ENCODE measurements around the gene MRPS30.
"Not testable (repeated sequence)": the region's sequence is repeated elsewhere in the genome, so short reads cannot be mapped to it uniquely, and the experiment has no call there.

Gene MRPS30

DNA sequence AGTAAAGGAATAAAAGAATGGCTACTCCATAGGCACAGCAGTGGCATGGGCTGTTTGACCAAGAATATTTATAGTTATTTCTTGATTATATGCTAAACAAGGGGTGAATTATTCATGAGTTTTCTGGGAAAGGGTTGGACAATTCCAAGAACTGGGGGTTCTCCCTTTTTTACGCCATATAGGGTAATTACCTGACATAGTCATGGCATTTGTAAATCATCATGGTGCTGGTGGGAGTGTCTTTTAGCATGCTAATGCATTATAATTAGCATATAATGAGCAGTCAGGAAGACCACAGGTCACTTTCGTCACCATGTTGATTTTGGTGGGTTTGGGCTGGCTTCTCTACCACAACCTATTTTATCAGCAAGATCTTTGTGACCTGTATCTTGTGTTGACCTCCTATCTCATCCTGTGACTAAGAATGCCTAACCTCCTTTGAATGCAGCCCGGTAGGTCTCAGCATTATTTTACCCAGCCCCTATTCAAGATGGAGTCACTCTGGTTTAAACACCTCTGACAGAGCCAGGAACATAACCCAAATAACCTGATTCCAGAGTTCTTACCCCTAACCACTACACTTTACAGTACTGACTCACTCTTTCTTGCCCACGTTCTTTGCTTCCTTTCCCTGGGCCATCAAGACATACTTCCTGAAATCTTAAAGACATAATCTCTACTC is 25.0 kb upstream of the MRPS30 start:
- Histone ChIP-seq H3K36me3 (replicated peaks; ENCODE audit: low read depth, low read length) (no peaks in the 10 kb centered on the region), H3K4me1 (ENCODE audit: low read length) (no peaks in the 10 kb centered on the region), H2AFZ (ENCODE audit: low read depth, low read length) (no peak overlapping the region), H3K4me2 (ENCODE audit: low read length) (no peak overlapping the region), H4K20me1 (ENCODE audit: insufficient read depth, low read length) (no peaks in the 10 kb centered on the region), H3K27me3 (ENCODE audit: low read depth, low read length) (no peaks in the 10 kb centered on the region), H3K4me3 (ENCODE audit: low read length) (no peak overlapping the region), H3K79me2 (ENCODE audit: low read length) (no peaks in the 10 kb centered on the region), H3K9me3 (ENCODE audit: insufficient read depth, low read length) (no peaks in the 10 kb centered on the region), H3K27ac (ENCODE audit: low read length) (no peak overlapping the region), H3K9ac (ENCODE audit: low read length) (no peak overlapping the region)
- no peak for TF ChIP-seq EZH2phosphoT487 (IDR thresholded peaks at IDR 0.05; ENCODE audit: low read depth)
- TF ChIP-seq, protein P1, sequence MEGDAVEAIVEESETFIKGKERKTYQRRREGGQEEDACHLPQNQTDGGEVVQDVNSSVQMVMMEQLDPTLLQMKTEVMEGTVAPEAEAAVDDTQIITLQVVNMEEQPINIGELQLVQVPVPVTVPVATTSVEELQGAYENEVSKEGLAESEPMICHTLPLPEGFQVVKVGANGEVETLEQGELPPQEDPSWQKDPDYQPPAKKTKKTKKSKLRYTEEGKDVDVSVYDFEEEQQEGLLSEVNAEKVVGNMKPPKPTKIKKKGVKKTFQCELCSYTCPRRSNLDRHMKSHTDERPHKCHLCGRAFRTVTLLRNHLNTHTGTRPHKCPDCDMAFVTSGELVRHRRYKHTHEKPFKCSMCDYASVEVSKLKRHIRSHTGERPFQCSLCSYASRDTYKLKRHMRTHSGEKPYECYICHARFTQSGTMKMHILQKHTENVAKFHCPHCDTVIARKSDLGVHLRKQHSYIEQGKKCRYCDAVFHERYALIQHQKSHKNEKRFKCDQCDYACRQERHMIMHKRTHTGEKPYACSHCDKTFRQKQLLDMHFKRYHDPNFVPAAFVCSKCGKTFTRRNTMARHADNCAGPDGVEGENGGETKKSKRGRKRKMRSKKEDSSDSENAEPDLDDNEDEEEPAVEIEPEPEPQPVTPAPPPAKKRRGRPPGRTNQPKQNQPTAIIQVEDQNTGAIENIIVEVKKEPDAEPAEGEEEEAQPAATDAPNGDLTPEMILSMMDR (IDR thresholded peaks at IDR 0.05; ENCODE audit: low read depth, low read length): no peak

DNA sequence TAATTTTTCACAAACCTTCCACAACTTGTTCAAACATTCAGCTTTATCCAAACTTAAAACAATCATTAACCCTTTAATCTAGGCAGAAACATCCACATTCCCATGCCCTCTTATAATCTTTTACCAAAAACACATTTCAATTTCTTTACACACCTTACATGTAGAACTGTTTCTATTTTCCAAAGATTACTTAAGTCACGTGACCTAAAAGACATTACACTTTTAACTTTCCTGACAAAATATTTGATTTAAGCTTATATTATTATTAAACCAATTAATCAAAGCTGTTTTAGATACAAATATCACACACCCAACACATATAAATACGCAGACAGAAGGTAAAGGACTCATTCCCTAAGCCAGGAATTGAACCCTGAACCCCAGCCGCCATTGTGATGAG is 21.0 kb upstream of the MRPS30 start:
- H3K9me3 ChIP-seq (ENCODE audit: insufficient read depth, low read length): no peaks in the 10 kb centered on the region
- no peaks in the 10 kb centered on the region for H3K4me1 ChIP-seq (ENCODE audit: low read length)
- no peak overlapping the region for H3K4me3 ChIP-seq (ENCODE audit: low read length)
- H3K9ac ChIP-seq (ENCODE audit: low read length): no peak overlapping the region
- no peak for TF ChIP-seq EZH2phosphoT487 (IDR thresholded peaks at IDR 0.05; ENCODE audit: low read depth)
- TF ChIP-seq, protein P1 (IDR thresholded peaks at IDR 0.05; ENCODE audit: low read depth, low read length): no peak
- no peak overlapping the region for H3K4me2 ChIP-seq (ENCODE audit: low read length)
- no peak overlapping the region for H2AFZ ChIP-seq (ENCODE audit: low read depth, low read length)
- H3K36me3 ChIP-seq (replicated peaks; ENCODE audit: low read depth, low read length): no peaks in the 10 kb centered on the region
- no peaks in the 10 kb centered on the region for H3K27me3 ChIP-seq (ENCODE audit: low read depth, low read length)
- no peaks in the 10 kb centered on the region for H4K20me1 ChIP-seq (ENCODE audit: insufficient read depth, low read length)
- H3K27ac ChIP-seq (ENCODE audit: low read length): no peak overlapping the region
- H3K79me2 ChIP-seq (ENCODE audit: low read length): no peaks in the 10 kb centered on the region

- H3K4me2 ChIP-seq (ENCODE audit: low read length); H3K9ac ChIP-seq (ENCODE audit: low read length); H3K36me3 ChIP-seq (replicated peaks; ENCODE audit: low read depth, low read length); H2AFZ ChIP-seq (ENCODE audit: low read depth, low read length); H3K79me2 ChIP-seq (ENCODE audit: low read length); H3K9me3 ChIP-seq (ENCODE audit: insufficient read depth, low read length); H3K4me1 ChIP-seq (ENCODE audit: low read length); H3K27ac ChIP-seq (ENCODE audit: low read length); H4K20me1 ChIP-seq (ENCODE audit: insufficient read depth, low read length); H3K27me3 ChIP-seq (ENCODE audit: low read depth, low read length); H3K4me3 ChIP-seq (ENCODE audit: low read length): not testable (repeated sequence)
These were observed 19.3 kb upstream of the MRPS30 start for GRCh38 chr5:44789372-44789995.

DNA sequence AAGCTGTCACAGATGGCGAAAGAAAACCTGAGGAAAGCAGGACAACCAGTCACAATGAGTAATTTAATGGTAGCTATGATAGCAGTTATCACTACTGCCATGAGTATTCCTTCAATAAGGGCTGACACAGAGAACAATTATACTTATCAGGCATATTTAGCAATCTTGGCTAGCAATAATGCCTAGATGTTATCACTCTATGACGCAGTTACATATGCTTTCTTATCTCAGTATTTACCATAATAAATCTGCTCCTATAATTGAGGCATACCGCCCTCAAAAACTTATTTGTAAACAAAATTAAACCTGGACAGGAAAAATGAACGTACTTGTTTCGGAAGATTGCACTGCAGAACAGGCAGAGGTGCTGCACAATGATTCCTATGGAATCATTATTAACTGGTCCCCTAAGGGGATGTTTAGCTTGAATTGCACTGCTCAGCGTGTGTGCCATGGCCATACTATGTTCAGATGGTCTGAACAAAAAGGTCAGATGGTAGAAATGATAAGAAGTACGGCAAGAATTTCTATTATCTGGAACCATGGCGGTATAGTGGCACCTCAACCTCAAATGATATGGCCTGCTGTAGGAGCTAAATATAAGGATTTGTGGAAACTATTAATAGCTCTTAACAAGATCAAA is 16.6 kb upstream of the MRPS30 start:
- H2AFZ ChIP-seq (ENCODE audit: low read depth, low read length); H3K9me3 ChIP-seq (ENCODE audit: insufficient read depth, low read length); H3K4me2 ChIP-seq (ENCODE audit: low read length); H3K79me2 ChIP-seq (ENCODE audit: low read length); H3K9ac ChIP-seq (ENCODE audit: low read length); H3K36me3 ChIP-seq (replicated peaks; ENCODE audit: low read depth, low read length); H3K27ac ChIP-seq (ENCODE audit: low read length); H3K4me3 ChIP-seq (ENCODE audit: low read length); H3K4me1 ChIP-seq (ENCODE audit: low read length); H3K27me3 ChIP-seq (ENCODE audit: low read depth, low read length); H4K20me1 ChIP-seq (ENCODE audit: insufficient read depth, low read length): not testable (repeated sequence)

- no peaks in the 10 kb centered on the region for H3K27me3 ChIP-seq (ENCODE audit: low read depth, low read length)
- no peak overlapping the region for H3K4me2 ChIP-seq (ENCODE audit: low read length)
- H3K79me2 ChIP-seq (ENCODE audit: low read length): no peaks in the 10 kb centered on the region
- no peak overlapping the region for H3K4me3 ChIP-seq (ENCODE audit: low read length)
- H4K20me1 ChIP-seq (ENCODE audit: insufficient read depth, low read length): no peaks in the 10 kb centered on the region
- TF ChIP-seq EZH2phosphoT487 (IDR thresholded peaks at IDR 0.05; ENCODE audit: low read depth): no peak
- TF ChIP-seq, protein P1 (IDR thresholded peaks at IDR 0.05; ENCODE audit: low read depth, low read length): no peak
- no peaks in the 10 kb centered on the region for H3K4me1 ChIP-seq (ENCODE audit: low read length)
- H2AFZ ChIP-seq (ENCODE audit: low read depth, low read length): no peak overlapping the region
- no peak overlapping the region for H3K27ac ChIP-seq (ENCODE audit: low read length)
- no peak overlapping the region for H3K9ac ChIP-seq (ENCODE audit: low read length)
- H3K9me3 ChIP-seq (ENCODE audit: insufficient read depth, low read length): no peaks in the 10 kb centered on the region
- no peaks in the 10 kb centered on the region for H3K36me3 ChIP-seq (replicated peaks; ENCODE audit: low read depth, low read length)
These were observed 14.4 kb upstream of the MRPS30 start for GRCh38 chr5:44794371-44794770.
